ENCODE measurements around the gene C10orf90.

- TF ChIP-seq CTCF (IDR thresholded peaks at IDR 0.05; ENCODE audit: insufficient read depth, low read length) (no peak), GABPA (IDR thresholded peaks at IDR 0.05; ENCODE audit: low read depth) (no peak), POLR2AphosphoS5 (IDR thresholded peaks at IDR 0.05; ENCODE audit: low read depth) (no peak), SPI1 (IDR thresholded peaks at IDR 0.05; ENCODE audit: borderline replicate concordance, low read depth) (no peak)
Observed at GRCh38 chr10:126671402-126671975, 996 bp upstream of the C10orf90 start.

All from HL-60 (cell line).